Tracheal epithelial cell (primary cell): ENCODE measurements around the gene TMED8. TPM values are rescaled to one million over a fixed set of nuclear protein-coding genes. Genes with fewer than 3 reads are reported as not detected.

Experiments
- total RNA-seq: library from RNA; depleted of rRNA; stranded (reverse); fragments of >200 nt; gene quantifications from 2 replicates; pipeline ENCODE4 v1.2.1, GENCODE V29; 2014

The TMED8 gene
- 8.9 and 9.8 TPM in 2 replicates for total RNA-seq

GRCh38 chr14:77376771-77377501 lies at the start of gene TMED8, which contains the start of gene SAMD15:
Gene TMED8 (minus strand): TSS chr14:77377094. CDS start chr14:77377053, 41 bp downstream.
Gene SAMD15 (plus strand): TSS chr14:77377379. CDS start chr14:77377419, 40 bp downstream.

GRCh38 chr14:77423423-77423822 lies 46.5 kb upstream of the TMED8 start, which contains the start of gene NOXRED1:
Gene NOXRED1 (minus strand): TSS chr14:77423523. CDS start chr14:77422889, 634 bp downstream.

GRCh38 chr14:77320238-77320935 lies 56.5 kb downstream of the TMED8 start, which contains the start of gene POMT2:
Gene POMT2 (minus strand): TSS chr14:77320883. CDS start chr14:77320681, 202 bp downstream.

Other genes starting within 250 kb of the TMED8 start
- not detected in 2 replicates for gene ZDHHC22, start 235.3 kb downstream of the TMED8 start, total RNA-seq
- 1.4 and 8.1 TPM in 2 replicates for gene TMEM63C, start 195.3 kb downstream of the TMED8 start, total RNA-seq
- 0.24 TPM in 1 of 2 replicates, not detected in the other for gene NGB, start 105.9 kb downstream of the TMED8 start, total RNA-seq
- gene POMT2, start 56.2 kb downstream of the TMED8 start, total RNA-seq: 9.2 and 12.0 TPM in 2 replicates
- 33.0 and 48.8 TPM in 2 replicates for gene GSTZ1, start 56.1 kb downstream of the TMED8 start, total RNA-seq
- gene SAMD15, start 285 bp upstream of the TMED8 start, total RNA-seq: 0.21 and 0.72 TPM in 2 replicates
- 0.72 TPM in 1 of 2 replicates, not detected in the other for gene NOXRED1, start 46.4 kb upstream of the TMED8 start, total RNA-seq
- 12.4 and 17.8 TPM in 2 replicates for gene VIPAS39, start 80.5 kb upstream of the TMED8 start, total RNA-seq
- gene AHSA1, start 81.0 kb upstream of the TMED8 start, total RNA-seq: 133 and 149 TPM in 2 replicates
- gene ISM2, start 121.7 kb upstream of the TMED8 start, total RNA-seq: under 0.01 and 0.21 TPM in 2 replicates
- gene SPTLC2, start 239.5 kb upstream of the TMED8 start, total RNA-seq: 26.9 and 42.7 TPM in 2 replicates